DOHH2 (cell line): ENCODE results near the gene RAB20.

Source experiments
- CTCF ChIP-seq: fragments of 200-600 bp; sonication (generic); IDR thresholded peaks from one replicate; pipeline ENCODE4 v1.5.1; 2014; ENCODE audit warnings: antibody characterized with exemption, mild to moderate bottlenecking, low read depth, low read length; ENCODE audit not compliant: poor library complexity, severe bottlenecking
- EZH2phosphoT487 ChIP-seq: fragments of 200-600 bp; sonication (generic); IDR thresholded peaks from 2 replicates; pipeline ENCODE4 v1.6.1; 2017; ENCODE audit warnings: borderline replicate concordance, mild to moderate bottlenecking, antibody characterized with exemption, low read length, moderate library complexity, mixed read lengths

DNA sequence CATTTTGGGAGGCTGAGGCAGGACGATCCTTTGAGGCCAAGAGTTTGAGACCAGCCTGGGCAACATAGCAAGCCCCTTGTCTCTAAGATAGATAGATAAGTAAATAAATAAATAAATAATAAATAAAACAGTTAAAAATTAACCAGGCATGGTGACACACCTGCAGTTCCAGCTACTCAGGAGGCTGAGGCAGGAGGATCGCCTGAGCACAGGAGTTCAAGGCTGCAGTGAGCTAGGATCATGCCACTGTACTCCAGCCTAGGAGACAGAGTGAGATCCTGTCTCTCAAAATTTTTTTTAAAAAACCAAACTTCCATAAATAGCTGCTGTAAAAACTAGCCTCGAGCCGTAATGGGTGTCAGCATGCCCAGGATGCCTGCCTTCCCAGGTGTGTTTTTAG lies 39.5 kb upstream of the RAB20 start:
- TF ChIP-seq CTCF (no peak), EZH2phosphoT487 (no peak)
